Prostate gland (tissue), 2 donors: ENCODE measurements around the gene EXD3. TPM values are rescaled to one million over a fixed set of nuclear protein-coding genes. Genes with fewer than 3 reads are reported as not detected.

Experiments
- DNase-seq: peaks from one replicate; pipeline ENCODE4 v3.0.0-alpha.2; 2019; ENCODE audit warnings: low spot score
- H3K27ac ChIP-seq, 2 donors: fragments of 200-600 bp; sonication (generic); 2 replicates each; pipeline ENCODE4 v1.5.1; 2017 to 2019
- H3K27me3 ChIP-seq: fragments of 200-600 bp; sonication (generic); replicated peaks from 2 replicates; pipeline ENCODE4 v1.5.1; 2019; ENCODE audit not compliant: insufficient read depth
- H3K36me3 ChIP-seq, 2 donors: fragments of 200-600 bp; sonication (generic); 1 replicate in 1 of 2; 2 replicates in 1 of 2; pipeline versions ENCODE4 v1.5.1 to v1.8.1; 2017 to 2019
- H3K4me1 ChIP-seq: fragments of 200-600 bp; sonication (generic); replicated peaks from 2 replicates; pipeline ENCODE4 v1.5.1; 2019
- H3K4me3 ChIP-seq, 2 donors: fragments of 200-600 bp; sonication (generic); 2 replicates each; pipeline ENCODE4 v1.5.1; 2017 to 2019
- H3K9me3 ChIP-seq: fragments of 200-600 bp; sonication (generic); 2 replicates; pipeline ENCODE4 v1.5.1; 2017
- CTCF ChIP-seq, 4 experiments: fragments of 200-600 bp in 2 of 4; fragments of 450-650 bp in 2 of 4; sonication (generic) in 2 of 4; IDR thresholded peaks; 1 replicate in 3 of 4; 2 replicates in 1 of 4; pipeline ENCODE4 v1.5.1; 2016 to 2019; ENCODE audit warnings: antibody characterized with exemption in 4 of 4, mild to moderate bottlenecking in 2 of 4, moderate library complexity in 2 of 4
- POLR2A ChIP-seq: fragments of 450-650 bp; IDR thresholded peaks from one replicate; pipeline ENCODE4 v1.6.1; 2016; ENCODE audit warnings: antibody characterized with exemption, mild to moderate bottlenecking
- POLR2AphosphoS5 ChIP-seq: sonication (generic); formaldehyde crosslinking; IDR thresholded peaks from one replicate; pipeline ENCODE4 v1.6.1; 2017; ENCODE audit warnings: antibody characterized with exemption
- WGBS: methylation state at CpG from one replicate; pipeline ENCODE4 v1.1.5; 2018; 5-methylcytosine and 5-hydroxymethylcytosine counted together
- intact Hi-C: fragments of 100-400 bp; cut with DNase I; formaldehyde crosslinking; loops from one replicate; pipeline ENCODE4 v1.14.2; 2022
- total RNA-seq, 2 donors: library from RNA; depleted of rRNA; stranded (reverse); fragments of >200 nt; gene quantifications; one replicate each; pipeline ENCODE4 v1.1.0, GENCODE V29; 2016

Gene EXD3
- total RNA-seq, 2 donors from 2014 or later, result 32.6 to 44.8 TPM

- Histone ChIP-seq H3K27me3 (no peaks in the 10 kb centered on the region), H3K4me3 (no peak overlapping the region), H3K27ac (no peak overlapping the region), H3K9me3 (no peaks in the 10 kb centered on the region), H3K36me3 (no peaks in the 10 kb centered on the region), H3K4me1 (no peaks in the 10 kb centered on the region)
- WGBS, result 95% methylated on average over 8 of the region's 24 CpGs
- TF ChIP-seq POLR2AphosphoS5 (no peak), CTCF (IDR thresholded peaks at IDR 0.05) (no peak), POLR2A (no peak)
- DNase-seq, result no peak
- intact Hi-C loops, result loop anchor here (10.0 kb wide), 1 partner anchor 110 kb away; no protein-coding TSS in a partner anchor
Measured at GRCh38 chr9:137404961-137405567, 17.9 kb downstream of the EXD3 start.

- intact Hi-C loops, result loop anchor here (10.0 kb wide), 1 partner anchor 108 kb away; no protein-coding TSS in a partner anchor
- Histone ChIP-seq H3K36me3 (no peaks in the 10 kb centered on the region), H3K4me1 (no peaks in the 10 kb centered on the region), H3K27ac (no peak overlapping the region), H3K9me3 (no peaks in the 10 kb centered on the region), H3K4me3 (no peak overlapping the region), H3K27me3 (no peaks in the 10 kb centered on the region)
- TF ChIP-seq CTCF (IDR thresholded peaks at IDR 0.05) (no peak), POLR2AphosphoS5 (no peak), POLR2A (no peak)
- no peak for DNase-seq
- WGBS, result 98% methylated on average over 15 of the region's 15 CpGs
Measured at GRCh38 chr9:137403269-137403668, 19.7 kb downstream of the EXD3 start.

GRCh38 chr9:137402746-137403145 lies 20.2 kb downstream of the EXD3 start:
- Histone ChIP-seq H3K4me1 (no peaks in the 10 kb centered on the region), H3K36me3 (no peaks in the 10 kb centered on the region), H3K27ac (no peak overlapping the region), H3K27me3 (no peaks in the 10 kb centered on the region), H3K4me3 (no peak overlapping the region), H3K9me3 (no peaks in the 10 kb centered on the region)
- 86% methylated on average over 11 of the region's 11 CpGs for WGBS
- DNase-seq, result no peak
- intact Hi-C loops, result loop anchor here (10.0 kb wide), 1 partner anchor 108 kb away; no protein-coding TSS in a partner anchor
- TF ChIP-seq POLR2A (no peak), CTCF (IDR thresholded peaks at IDR 0.05) (no peak), POLR2AphosphoS5 (no peak)

GRCh38 chr9:137398561-137399468 lies 24.1 kb downstream of the EXD3 start:
- intact Hi-C loops, result no loop called here
- Histone ChIP-seq H3K36me3 (no peaks in the 10 kb centered on the region), H3K4me1 (no peaks in the 10 kb centered on the region), H3K27ac (no peak overlapping the region), H3K4me3 (no peak overlapping the region), H3K27me3 (no peaks in the 10 kb centered on the region), H3K9me3 (no peaks in the 10 kb centered on the region)
- no peak for DNase-seq
- TF ChIP-seq POLR2AphosphoS5, result no peak
- TF ChIP-seq CTCF (IDR thresholded peaks at IDR 0.05), result no peak
- TF ChIP-seq POLR2A, result no peak
- 97% methylated on average over 60 of the region's 60 CpGs for WGBS
